Stimulated activated CD8-positive, alpha-beta memory T cell treated with anti-CD3 and anti-CD28 coated beads, Interleukin-12 subunit alpha, Interleukin-12 subunit beta, amount 100 ng/mL, for 4 hours (primary cell): ENCODE measurements around the gene LINC00237.

ENCODE experiments used
- DNase-seq: peaks from one replicate; pipeline ENCODE4 v3.0.0-alpha.2; 2020; ENCODE audit warnings: low read depth

Gene LINC00237

DNA sequence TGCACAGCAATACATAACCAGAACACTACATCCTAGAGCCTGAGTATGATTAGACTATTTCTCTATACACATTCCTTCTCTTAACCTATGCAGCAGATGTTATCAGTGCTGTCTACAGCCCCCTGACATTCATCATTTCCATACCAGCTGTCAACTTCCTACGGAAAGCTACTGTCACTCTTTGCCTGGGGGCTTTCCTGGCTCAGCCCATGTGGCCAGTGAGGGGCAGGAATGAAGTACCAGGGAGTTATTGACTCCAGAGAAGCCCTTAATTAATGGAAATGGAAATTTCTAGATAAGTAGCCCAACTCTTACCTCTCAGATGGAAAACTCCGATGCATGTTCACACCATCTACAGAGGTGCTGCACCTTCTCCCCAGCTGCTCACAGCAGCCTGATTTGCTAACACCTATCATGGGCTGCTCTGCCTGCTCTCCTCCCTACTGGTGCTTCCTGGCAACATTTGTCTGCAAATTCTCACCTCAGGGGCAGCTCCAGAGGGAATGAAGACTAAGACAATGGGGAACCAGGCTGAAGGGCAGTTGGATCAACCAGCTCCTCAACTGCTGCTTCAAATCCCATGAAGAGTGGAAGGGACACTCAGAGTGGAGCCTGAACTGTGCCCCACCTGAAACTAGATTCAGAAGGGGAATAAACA is 59.6 kb downstream of the LINC00237 start:
- DNase-seq, result no peak
